Lung (tissue), 12 donors: Measurements from ENCODE around the gene NLE1. TPM values are rescaled to one million over a fixed set of nuclear protein-coding genes. Genes with fewer than 3 reads are reported as not detected.

Source experiments
- ATAC-seq: fragments of 200-7000 bp; cut with Tn5 transposase; one replicate; pipeline ENCODE4 v1.9.1; 2020; ENCODE audit warnings: moderate number of reproducible peaks; ENCODE audit not compliant: insufficient read depth, low FRiP score
- DNase-seq, 3 donors: peaks; one replicate each; pipeline ENCODE4 v3.0.0-alpha.2; 2013 to 2017
- H3K27ac ChIP-seq, 2 donors: one replicate each; pipeline ENCODE4 v1.5.1; 2013; ENCODE audit warnings: mild to moderate bottlenecking in 2 of 2, moderate library complexity in 2 of 2, control low read depth in 1 of 2, inconsistent platforms in 1 of 2, low read depth in 1 of 2, low read length in 1 of 2
- H3K27me3 ChIP-seq, 3 donors: one replicate each; pipeline ENCODE4 v1.5.1; 2013; ENCODE audit warnings: low read length in 2 of 3; ENCODE audit not compliant: control insufficient read depth in 3 of 3, insufficient read depth in 3 of 3
- H3K36me3 ChIP-seq, 4 donors: one replicate each; pipeline ENCODE4 v1.5.1; 2013; ENCODE audit warnings: low read length in 4 of 4, mild to moderate bottlenecking in 1 of 4, moderate library complexity in 1 of 4; ENCODE audit not compliant: control insufficient read depth in 4 of 4, insufficient read depth in 4 of 4
- H3K4me1 ChIP-seq, 5 donors: one replicate each; pipeline ENCODE4 v1.5.1; 2013; ENCODE audit warnings: low read length in 5 of 5, mild to moderate bottlenecking in 2 of 5, moderate library complexity in 1 of 5; ENCODE audit not compliant: control insufficient read depth in 5 of 5, insufficient read depth in 5 of 5
- H3K4me3 ChIP-seq: one replicate; pipeline ENCODE4 v1.5.1; 2013; ENCODE audit warnings: mild to moderate bottlenecking, control low read depth, moderate library complexity
- H3K9ac ChIP-seq, 2 donors: one replicate each; pipeline ENCODE4 v1.5.1; 2013; ENCODE audit warnings: low read length in 2 of 2, control low read depth in 1 of 2; ENCODE audit not compliant: insufficient read depth in 1 of 2
- H3K9me3 ChIP-seq, 4 donors: one replicate each; pipeline ENCODE4 v1.5.1; 2013; ENCODE audit warnings: low read length in 3 of 4, mild to moderate bottlenecking in 1 of 4, moderate library complexity in 1 of 4; ENCODE audit not compliant: control insufficient read depth in 4 of 4, insufficient read depth in 3 of 4
- WGBS, 2 donors: extraction: QIAGEN DNeasy Blood & Tissue Kit; methylation state at CpG; one replicate each; pipeline ENCODE4 v1.1.7; 2013; 5-methylcytosine and 5-hydroxymethylcytosine counted together
- polyA plus RNA-seq, 2 donors: library from polyadenylated mRNA; stranded (reverse); fragments of 200-250 nt; gene quantifications; one replicate each; pipeline ENCODE4 v1.2.1, GENCODE V29; 2013
- total RNA-seq, 2 donors: library from RNA; depleted of rRNA in 1 of 2; stranded (reverse); fragments of >200 nt in 1 of 2; gene quantifications; one replicate each; pipeline ENCODE4 v1.2.1, GENCODE V29; 2014 to 2021
- TF ChIP-seq, protein P1 (sequence below): IDR thresholded peaks from 2 replicates; pipeline ENCODE4 v1.5.1; 2012; ENCODE audit warnings: mild to moderate bottlenecking; ENCODE audit errors: control extremely low read depth, extremely low read depth
- donor health status: control.
- donor health status: control.
- donor health status: Bipolar disorder and iron deficiency.
- donor health status: healthy.
- donor health status: DM: yes; HTN: yes; CAD: no.

NLE1 gene
- total and polyA plus RNA-seq, 4 donors, result 6.8 to 15.2 (median 9.2) TPM

DNA sequence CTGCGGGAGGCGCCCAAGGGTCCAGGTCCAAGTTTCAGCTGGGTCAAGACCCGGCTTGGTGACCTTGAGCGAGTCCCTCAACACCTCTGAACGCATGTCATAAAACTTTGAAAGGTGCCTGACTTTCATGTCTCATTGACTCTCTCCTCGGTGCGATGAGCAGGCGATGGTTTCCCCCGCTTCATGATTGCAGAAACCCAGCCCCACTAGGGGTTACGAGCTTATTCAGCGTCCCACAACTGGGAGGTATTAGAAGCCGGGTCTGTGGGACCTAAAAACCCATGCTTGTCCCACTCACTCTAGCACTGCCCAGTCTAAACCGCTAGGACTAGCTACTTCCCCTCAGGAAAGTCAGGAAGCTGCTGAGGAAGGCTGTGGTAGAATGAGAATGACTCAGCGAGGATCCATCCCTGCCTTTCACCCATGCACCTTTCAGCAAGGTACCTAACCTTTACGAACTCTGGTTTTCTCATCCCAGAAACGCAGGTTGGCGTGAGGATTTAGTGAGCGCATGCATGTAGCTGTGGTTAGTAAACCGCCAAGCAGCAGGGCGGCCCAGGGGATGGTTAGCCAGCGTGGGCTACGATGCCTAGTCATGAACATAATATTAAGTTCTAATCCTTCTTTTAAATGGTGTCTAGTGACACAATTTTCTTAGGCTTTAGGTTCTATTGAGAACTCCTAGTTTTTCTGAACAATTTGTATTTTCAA is 52.4 kb downstream of the NLE1 start:
- no peaks in the 10 kb centered on the region for H3K36me3 ChIP-seq
- no peaks in the 10 kb centered on the region for H3K9me3 ChIP-seq
- no peak for ATAC-seq
- peak overlapping the region in 1 of 2 donors; percentile 85 for H3K27ac ChIP-seq
- peak overlapping the region in 1 of 2 donors; percentile 52 for H3K9ac ChIP-seq
- H3K4me1 ChIP-seq, result peaks cover 0 to 18% (median 0%) of the 10 kb centered on the region in 5 donors
- peak in 1 of 3 donors; percentile 25 for DNase-seq
- H3K27me3 ChIP-seq, result no peaks in the 10 kb centered on the region
- WGBS, 2 donors, result 18 to 35% methylated on average over 22 of the region's 22 CpGs
- TF ChIP-seq, protein P1, sequence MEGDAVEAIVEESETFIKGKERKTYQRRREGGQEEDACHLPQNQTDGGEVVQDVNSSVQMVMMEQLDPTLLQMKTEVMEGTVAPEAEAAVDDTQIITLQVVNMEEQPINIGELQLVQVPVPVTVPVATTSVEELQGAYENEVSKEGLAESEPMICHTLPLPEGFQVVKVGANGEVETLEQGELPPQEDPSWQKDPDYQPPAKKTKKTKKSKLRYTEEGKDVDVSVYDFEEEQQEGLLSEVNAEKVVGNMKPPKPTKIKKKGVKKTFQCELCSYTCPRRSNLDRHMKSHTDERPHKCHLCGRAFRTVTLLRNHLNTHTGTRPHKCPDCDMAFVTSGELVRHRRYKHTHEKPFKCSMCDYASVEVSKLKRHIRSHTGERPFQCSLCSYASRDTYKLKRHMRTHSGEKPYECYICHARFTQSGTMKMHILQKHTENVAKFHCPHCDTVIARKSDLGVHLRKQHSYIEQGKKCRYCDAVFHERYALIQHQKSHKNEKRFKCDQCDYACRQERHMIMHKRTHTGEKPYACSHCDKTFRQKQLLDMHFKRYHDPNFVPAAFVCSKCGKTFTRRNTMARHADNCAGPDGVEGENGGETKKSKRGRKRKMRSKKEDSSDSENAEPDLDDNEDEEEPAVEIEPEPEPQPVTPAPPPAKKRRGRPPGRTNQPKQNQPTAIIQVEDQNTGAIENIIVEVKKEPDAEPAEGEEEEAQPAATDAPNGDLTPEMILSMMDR, result no peak
- peak overlapping the region; percentile 23 for H3K4me3 ChIP-seq

DNA sequence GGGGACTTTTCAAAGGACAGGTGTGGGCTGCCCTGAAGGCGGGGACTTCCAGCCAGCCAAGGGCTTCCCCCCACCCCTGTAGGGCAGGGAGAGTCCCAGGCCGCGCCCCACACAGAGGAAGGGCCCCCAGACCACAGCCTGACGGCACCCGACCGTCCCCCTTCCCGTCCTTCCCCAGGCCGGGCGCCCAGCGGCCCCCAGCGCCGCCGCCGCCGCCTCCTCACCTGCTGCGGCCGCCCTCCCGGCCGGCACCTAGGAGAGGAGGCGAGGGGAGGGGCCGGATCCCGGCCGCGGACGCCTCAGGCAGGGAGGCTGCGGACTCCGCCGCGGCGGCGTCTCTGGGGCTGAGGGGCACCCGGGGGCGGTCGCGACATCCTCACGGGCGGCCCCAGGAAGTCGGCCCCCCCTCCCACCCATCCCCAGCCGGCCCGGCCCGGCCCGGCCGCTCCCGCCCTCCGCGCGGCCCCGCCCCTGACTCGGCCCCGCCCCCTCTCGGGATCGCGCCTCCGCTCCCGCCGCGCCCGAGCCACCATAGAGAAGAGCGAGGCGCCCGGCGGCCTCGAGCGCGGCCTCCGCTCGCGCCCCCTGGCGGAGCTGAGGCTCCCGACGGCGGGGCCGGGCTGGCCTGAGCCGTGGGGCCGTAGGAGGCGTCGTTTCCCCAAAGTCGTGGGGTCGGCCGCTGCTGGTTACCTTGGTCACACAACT is 53.1 kb downstream of the NLE1 start:
- peaks cover 0 to 18% (median 0%) of the 10 kb centered on the region in 5 donors for H3K4me1 ChIP-seq
- WGBS, 2 donors, result 0 to 1% methylated on average over 14 to 79 of the region's 80 CpGs
- H3K4me3 ChIP-seq, result peak overlapping the region; percentile 96
- H3K9me3 ChIP-seq, result no peaks in the 10 kb centered on the region
- peak overlapping the region; percentile 66 to 77 for H3K9ac ChIP-seq
- ATAC-seq (peak; percentile 98), DNase-seq (peak; percentile 89 to 92 (median 92))
- peaks cover 0 to 1% (median 0%) of the 10 kb centered on the region in 4 donors for H3K36me3 ChIP-seq
- no peaks in the 10 kb centered on the region for H3K27me3 ChIP-seq
- peak overlapping the region; percentile 86 to 94 for H3K27ac ChIP-seq
- TF ChIP-seq, protein P1, result peak; percentile 80

DNA sequence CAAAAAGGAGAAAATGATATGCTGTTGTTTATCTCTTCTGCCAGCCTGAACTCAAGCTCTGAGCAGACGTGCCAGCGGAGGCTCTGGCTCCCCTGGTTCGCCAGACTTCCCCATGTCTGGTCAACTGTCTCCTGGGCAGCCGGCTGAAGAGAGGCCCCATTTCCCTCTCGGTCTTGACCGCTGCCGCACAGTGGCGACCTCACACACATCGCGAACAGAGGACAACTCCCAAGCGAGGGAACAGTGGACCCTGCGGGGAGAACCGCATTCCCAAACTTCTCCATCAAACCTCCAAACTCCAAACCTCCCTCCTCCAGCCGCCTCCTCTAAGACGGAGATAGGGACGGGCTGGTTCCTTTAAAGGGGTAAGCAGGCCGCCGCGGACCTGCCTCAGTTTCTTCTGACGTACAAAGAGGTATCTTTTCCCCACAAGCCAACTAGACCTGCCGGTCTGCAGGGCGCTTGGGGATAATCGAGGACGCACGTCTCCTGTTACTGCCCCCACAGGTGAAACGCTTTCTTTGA is 53.7 kb downstream of the NLE1 start:
- DNase-seq, result peak; percentile 59 to 70 (median 69)
- ATAC-seq, result peak; percentile 37
- H3K27me3 ChIP-seq, result no peaks in the 10 kb centered on the region
- peak overlapping the region; percentile 86 to 94 for H3K27ac ChIP-seq
- peaks cover 0 to 18% (median 0%) of the 10 kb centered on the region in 5 donors for H3K4me1 ChIP-seq
- H3K9me3 ChIP-seq, result no peaks in the 10 kb centered on the region
- H3K36me3 ChIP-seq, result peaks cover 0 to 1% (median 0%) of the 10 kb centered on the region in 4 donors
- WGBS, 2 donors, result 0 to 1% methylated on average over 26 of the region's 26 CpGs
- TF ChIP-seq, protein P1, result no peak
- peak overlapping the region; percentile 96 for H3K4me3 ChIP-seq
- H3K9ac ChIP-seq, result peak overlapping the region; percentile 66 to 77
